ENCODE data around the gene MRPS6.

GRCh38 chr21:34035619-34036354, 37.6 kb upstream of the MRPS6 start:
- TF ChIP-seq REST (IDR thresholded peaks at IDR 0.05; ENCODE audit: low read depth) (no peak), RAD21 (IDR thresholded peaks at IDR 0.05; ENCODE audit: low read depth) (no peak), SRF (IDR thresholded peaks at IDR 0.05; ENCODE audit: low read depth) (no peak), CTCF (IDR thresholded peaks at IDR 0.05 in 2 of 3, conservative IDR thresholded peaks at IDR 0.05 in 1 of 3; ENCODE audit: borderline replicate concordance in 1 of 3, insufficient read depth in 1 of 3, low read depth in 2 of 3, low read length in 2 of 3) (no peak), ZFX (IDR thresholded peaks at IDR 0.05) (no peak), POLR2A (IDR thresholded peaks at IDR 0.05; ENCODE audit: borderline replicate concordance, extremely low read depth, insufficient read depth, insufficient read length) (no peak), EZH2 (IDR thresholded peaks at IDR 0.05) (no peak)
